NCI-H345 treated with DMSO at 0.1 percent for 48 hours (cell line): ENCODE measurements around the gene ZNF337.
"Not testable (repeated sequence)": the region's sequence is repeated elsewhere in the genome, so short reads cannot be mapped to it uniquely, and the experiment has no call there.

Experiments
- DNase-seq: peaks from one replicate; lab custom pipeline; 2025; ENCODE audit not compliant: unreplicated experiment; lab: John Stamatoyannopoulos, UW

ZNF337 gene

GRCh38 chr20:25695532-25696370 lies 902 bp downstream of the ZNF337 start:
- DNase-seq = no peak

- DNase-seq = no peak
Observed at GRCh38 chr20:25692499-25692898, 4.2 kb downstream of the ZNF337 start.

- no peak for DNase-seq
Observed at GRCh38 chr20:25690427-25690826, 6.2 kb downstream of the ZNF337 start.

GRCh38 chr20:25686081-25687067 lies 10.3 kb downstream of the ZNF337 start:
- DNase-seq = no peak

- DNase-seq = no peak
Observed at GRCh38 chr20:25685276-25686080, 11.2 kb downstream of the ZNF337 start.

GRCh38 chr20:25683826-25684225 lies 12.8 kb downstream of the ZNF337 start:
- not testable (repeated sequence) for DNase-seq

GRCh38 chr20:25683050-25683449 lies 13.6 kb downstream of the ZNF337 start:
- no peak for DNase-seq

GRCh38 chr20:25676164-25676809 lies 20.4 kb downstream of the ZNF337 start:
- no peak for DNase-seq

- DNase-seq = no peak
Observed at GRCh38 chr20:25675161-25675560, 21.5 kb downstream of the ZNF337 start.

- no peak for DNase-seq
Observed at GRCh38 chr20:25672659-25673235, 23.9 kb downstream of the ZNF337 start.

GRCh38 chr20:25669826-25670422 lies 26.7 kb downstream of the ZNF337 start:
- no peak for DNase-seq

GRCh38 chr20:25668446-25668845 lies 28.2 kb downstream of the ZNF337 start:
- DNase-seq = no peak

GRCh38 chr20:25659999-25660398 lies 36.7 kb downstream of the ZNF337 start:
- DNase-seq = no peak

GRCh38 chr20:25654487-25654886 lies 42.2 kb downstream of the ZNF337 start:
- DNase-seq = no peak

- not testable (repeated sequence) for DNase-seq
Observed at GRCh38 chr20:25652866-25653265, 43.8 kb downstream of the ZNF337 start.

- no peak for DNase-seq
Observed at GRCh38 chr20:25644814-25645213, 51.8 kb downstream of the ZNF337 start.

GRCh38 chr20:25643716-25644115 lies 52.9 kb downstream of the ZNF337 start:
- DNase-seq = no peak

GRCh38 chr20:25637247-25637646 lies 59.4 kb downstream of the ZNF337 start:
- no peak for DNase-seq

GRCh38 chr20:25632940-25633790 lies 63.5 kb downstream of the ZNF337 start:
- no peak for DNase-seq
